BLaER1 (cell line): Measurements from ENCODE around the gene TMEM145.

ENCODE experiments used
- H3K27ac ChIP-seq: shearing (Covaris generic); formaldehyde crosslinking; 2 replicates; pipeline ENCODE4 v1.8.1; 2022
- H3K27me3 ChIP-seq: shearing (Covaris generic); formaldehyde crosslinking; 2 replicates; pipeline ENCODE4 v1.8.1; 2022
- H3K36me3 ChIP-seq: shearing (Covaris generic); formaldehyde crosslinking; 2 replicates; pipeline ENCODE4 v1.8.1; 2022
- H3K4me1 ChIP-seq: shearing (Covaris generic); formaldehyde crosslinking; 2 replicates; pipeline ENCODE4 v1.8.1; 2022
- H3K4me2 ChIP-seq: shearing (Covaris generic); formaldehyde crosslinking; 2 replicates; pipeline ENCODE4 v1.8.1; 2022
- H3K4me3 ChIP-seq: shearing (Covaris generic); formaldehyde crosslinking; 2 replicates; pipeline ENCODE4 v1.8.1; 2022
- H3K9ac ChIP-seq: shearing (Covaris generic); formaldehyde crosslinking; 2 replicates; pipeline ENCODE4 v1.8.1; 2022
- H3K9me3 ChIP-seq: shearing (Covaris generic); formaldehyde crosslinking; 2 replicates; pipeline ENCODE4 v1.8.1; 2022
- H4K20me1 ChIP-seq: shearing (Covaris generic); formaldehyde crosslinking; 2 replicates; pipeline ENCODE4 v1.8.1; 2022
- Cebpa-rat ChIP-seq: shearing (Covaris generic); IDR thresholded peaks from 2 replicates; pipeline ENCODE4 v1.8.1; 2022

The TMEM145 gene

DNA sequence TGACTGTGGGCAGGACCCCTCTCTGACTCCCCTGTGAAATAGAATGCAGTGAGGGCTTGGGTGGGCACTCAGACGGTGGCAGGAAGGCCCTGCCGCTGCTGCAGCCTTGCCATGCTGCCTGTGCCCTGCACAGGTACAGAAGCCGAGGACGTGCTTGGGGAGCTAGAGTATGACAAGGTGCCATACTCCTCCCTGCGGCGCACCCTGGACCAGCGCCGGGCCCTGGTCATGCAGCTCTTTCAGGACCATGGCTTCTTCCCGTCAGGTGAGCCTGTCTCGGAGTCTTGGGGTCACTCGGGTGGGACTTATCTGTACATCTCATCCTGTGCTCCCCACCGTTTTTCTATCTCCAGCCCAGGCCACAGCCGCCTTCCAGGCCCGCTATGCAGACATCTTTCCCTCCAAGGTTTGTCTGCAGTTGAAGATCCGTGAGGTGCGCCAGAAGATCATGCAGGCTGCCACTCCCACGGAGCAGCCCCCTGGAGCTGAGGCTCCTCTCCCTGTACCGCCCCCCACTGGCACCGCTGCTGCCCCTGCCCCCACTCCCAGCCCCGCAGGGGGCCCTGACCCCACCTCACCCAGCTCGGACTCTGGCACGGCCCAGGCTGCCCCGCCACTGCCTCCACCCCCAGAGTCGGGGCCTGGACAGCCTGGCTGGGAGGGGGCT, 18.5 kb upstream of the TMEM145 start:
- peaks cover 69% of the 10 kb centered on the region for H4K20me1 ChIP-seq
- no peak overlapping the region for H3K27ac ChIP-seq
- H3K9me3 ChIP-seq: no peaks in the 10 kb centered on the region
- H3K36me3 ChIP-seq: peaks cover 83% of the 10 kb centered on the region
- H3K9ac ChIP-seq: no peak overlapping the region
- H3K27me3 ChIP-seq: no peaks in the 10 kb centered on the region
- H3K4me3 ChIP-seq: no peak overlapping the region
- TF ChIP-seq Cebpa-rat: no peak
- H3K4me2 ChIP-seq: no peak overlapping the region
- peaks cover 30% of the 10 kb centered on the region for H3K4me1 ChIP-seq

DNA sequence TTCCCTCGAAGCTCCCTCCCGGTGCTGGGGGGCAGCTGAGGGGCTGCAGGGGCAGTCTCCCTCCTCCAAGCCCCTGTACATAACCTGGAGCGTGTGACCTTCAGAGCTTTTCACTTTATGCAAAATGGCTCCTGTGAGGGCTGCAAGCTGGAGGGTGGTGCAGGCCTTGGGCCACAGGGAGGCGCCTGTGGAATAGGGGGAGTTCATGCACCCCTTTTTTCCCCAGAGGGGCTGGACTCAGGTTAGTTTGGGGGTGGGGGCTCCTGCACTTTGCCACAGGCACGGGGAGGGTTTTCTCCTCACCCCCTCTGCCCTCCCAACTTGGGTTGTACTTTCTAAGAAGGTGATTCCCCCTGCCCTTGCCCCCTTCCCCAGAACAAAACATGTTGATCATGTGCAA, 17.8 kb upstream of the TMEM145 start:
- H3K9me3 ChIP-seq: no peaks in the 10 kb centered on the region
- TF ChIP-seq Cebpa-rat: no peak
- H3K4me2 ChIP-seq: no peak overlapping the region
- peaks cover 28% of the 10 kb centered on the region for H3K4me1 ChIP-seq
- H3K9ac ChIP-seq: no peak overlapping the region
- H4K20me1 ChIP-seq: peaks cover 61% of the 10 kb centered on the region
- peaks cover 82% of the 10 kb centered on the region for H3K36me3 ChIP-seq
- no peak overlapping the region for H3K4me3 ChIP-seq
- H3K27ac ChIP-seq: no peak overlapping the region
- no peaks in the 10 kb centered on the region for H3K27me3 ChIP-seq

DNA sequence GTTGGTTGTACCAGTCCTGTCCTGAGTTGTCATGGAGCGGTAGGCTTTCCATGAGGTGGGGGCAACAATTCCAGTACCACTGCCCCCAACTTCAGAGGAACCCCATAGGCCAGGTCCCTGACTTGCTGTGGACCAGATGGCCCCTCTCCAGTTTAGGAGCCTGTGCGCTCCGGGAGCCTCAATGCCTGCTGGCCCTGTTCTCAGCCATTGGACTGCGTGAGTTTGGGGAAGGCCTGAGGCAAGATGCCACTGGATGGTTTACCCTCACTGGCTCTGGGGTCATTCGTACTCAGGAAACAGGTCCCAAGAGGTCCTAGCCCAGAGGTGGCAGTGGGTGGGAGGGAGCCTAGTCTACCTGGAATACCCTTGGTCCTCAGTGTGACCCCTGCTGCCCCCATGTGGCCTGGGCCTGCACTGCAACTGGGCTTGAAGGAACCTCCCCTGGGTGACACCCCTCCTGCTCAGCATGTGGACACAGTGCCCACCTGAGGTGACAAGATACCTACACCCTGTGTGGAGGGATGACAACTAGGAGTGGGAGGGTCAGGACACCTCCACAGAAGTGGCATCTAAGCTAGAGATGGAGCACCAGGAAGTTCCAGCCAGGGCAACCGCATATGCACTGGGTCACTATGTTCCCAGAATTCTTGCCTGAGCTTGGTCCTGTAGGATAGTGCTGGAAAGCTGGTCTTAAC, 17.1 kb upstream of the TMEM145 start:
- Histone ChIP-seq H3K9me3 (no peaks in the 10 kb centered on the region), H3K4me2 (no peak overlapping the region), H3K27me3 (no peaks in the 10 kb centered on the region), H3K27ac (no peak overlapping the region), H3K9ac (no peak overlapping the region), H3K4me1 (peaks cover 28% of the 10 kb centered on the region), H3K36me3 (peaks cover 76% of the 10 kb centered on the region), H3K4me3 (no peak overlapping the region), H4K20me1 (peaks cover 55% of the 10 kb centered on the region)
- no peak for TF ChIP-seq Cebpa-rat

DNA sequence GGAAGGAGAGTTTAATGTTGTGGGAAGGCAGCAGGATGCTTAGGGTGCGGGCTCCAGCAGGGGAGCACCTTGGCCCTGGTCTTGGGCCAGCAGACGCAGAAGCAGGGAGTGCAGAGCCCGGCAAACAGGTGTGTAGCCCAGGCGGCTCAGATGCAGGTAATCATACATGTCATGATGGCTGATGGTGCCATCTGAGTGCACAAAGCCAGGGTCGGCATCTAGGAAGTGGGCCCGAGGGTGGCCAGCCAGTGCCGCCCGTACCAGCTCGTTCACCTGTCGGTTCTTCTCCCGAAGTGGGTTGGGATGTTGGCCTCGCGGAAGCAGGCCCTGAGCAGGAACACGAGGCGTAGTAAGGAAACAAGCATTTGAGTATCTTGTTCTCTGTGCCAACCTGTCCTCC, 16.1 kb upstream of the TMEM145 start:
- Histone ChIP-seq H3K27ac (no peak overlapping the region), H4K20me1 (peaks cover 44% of the 10 kb centered on the region), H3K4me2 (no peak overlapping the region), H3K4me3 (no peak overlapping the region), H3K27me3 (no peaks in the 10 kb centered on the region), H3K9me3 (no peaks in the 10 kb centered on the region), H3K4me1 (peaks cover 26% of the 10 kb centered on the region), H3K9ac (no peak overlapping the region), H3K36me3 (peaks cover 65% of the 10 kb centered on the region)
- TF ChIP-seq Cebpa-rat: no peak

DNA sequence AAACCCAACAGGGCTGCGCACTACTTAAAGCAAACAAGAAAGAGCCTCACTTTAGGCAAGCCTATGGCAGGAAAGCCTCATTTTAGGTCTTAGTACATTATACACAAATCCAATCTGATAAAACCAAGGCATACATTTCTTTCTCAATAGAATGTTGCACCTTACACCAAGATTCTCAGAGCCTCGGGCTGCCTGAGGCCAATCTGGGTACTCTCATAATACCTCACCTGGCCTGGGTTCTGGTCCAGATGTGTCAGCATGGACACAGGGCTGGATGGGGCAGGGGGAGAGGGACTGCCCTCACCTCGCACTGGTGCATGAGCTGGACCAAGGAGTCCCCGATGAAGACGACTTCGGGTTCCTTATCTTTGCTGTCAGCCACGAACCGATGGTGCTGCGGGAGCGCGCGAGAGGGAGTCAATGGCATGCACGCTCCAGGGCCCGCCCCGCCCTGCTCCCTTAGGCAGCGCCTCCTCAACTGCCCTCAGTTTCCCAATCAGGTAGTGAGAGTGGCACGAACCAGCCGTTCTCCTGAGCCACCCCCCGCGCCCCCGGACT, 11.4 kb upstream of the TMEM145 start, which contains the start of gene PRR19:
Gene PRR19 (plus strand): TSS at position 487 of the 558 bp plus-strand sequence. CDS start 7,453 bp downstream, outside the sequence.
- Histone ChIP-seq H3K4me1 (peaks cover 41% of the 10 kb centered on the region), H3K4me2 (peak within 1 kb of the TSS; percentile 94), H3K9ac (peak within 1 kb of the TSS; percentile 85), H3K27me3 (no peaks in the 10 kb centered on the region), H3K27ac (peak within 1 kb of the TSS; percentile 89), H3K4me3 (peak within 1 kb of the TSS; percentile 81), H3K9me3 (no peaks in the 10 kb centered on the region; the same call in 1 of the 2 replicates), H3K36me3 (peaks cover 20% of the 10 kb centered on the region), H4K20me1 (peaks cover 3% of the 10 kb centered on the region)
- no peak for TF ChIP-seq Cebpa-rat

DNA sequence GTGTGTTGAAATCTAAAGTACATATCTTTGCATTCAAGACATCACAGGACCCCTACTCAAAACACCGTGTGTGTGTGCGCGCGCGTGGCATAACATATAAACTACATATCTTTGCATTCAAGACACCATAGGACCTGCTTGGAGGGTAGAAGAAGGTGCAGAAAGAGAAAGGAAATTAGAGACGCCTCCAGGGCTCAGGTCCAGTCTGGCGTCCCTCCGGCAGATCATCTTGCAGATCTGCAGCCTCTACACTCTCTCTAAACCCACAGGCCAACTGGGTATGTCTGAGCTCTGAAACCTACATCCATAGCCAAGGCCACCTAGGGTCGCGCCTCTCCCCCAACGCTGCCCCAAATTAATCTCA, 10.0 kb upstream of the TMEM145 start:
- Histone ChIP-seq H3K4me3 (peak overlapping the region; percentile 81), H4K20me1 (no peaks in the 10 kb centered on the region; the same call in 1 of the 2 replicates), H3K4me2 (peak overlapping the region; percentile 74), H3K36me3 (peaks cover 12% of the 10 kb centered on the region), H3K27me3 (no peaks in the 10 kb centered on the region), H3K9ac (peak overlapping the region; percentile 85), H3K9me3 (no peaks in the 10 kb centered on the region; the same call in 1 of the 2 replicates), H3K27ac (peak overlapping the region; percentile 89), H3K4me1 (peaks cover 41% of the 10 kb centered on the region)
- no peak for TF ChIP-seq Cebpa-rat

DNA sequence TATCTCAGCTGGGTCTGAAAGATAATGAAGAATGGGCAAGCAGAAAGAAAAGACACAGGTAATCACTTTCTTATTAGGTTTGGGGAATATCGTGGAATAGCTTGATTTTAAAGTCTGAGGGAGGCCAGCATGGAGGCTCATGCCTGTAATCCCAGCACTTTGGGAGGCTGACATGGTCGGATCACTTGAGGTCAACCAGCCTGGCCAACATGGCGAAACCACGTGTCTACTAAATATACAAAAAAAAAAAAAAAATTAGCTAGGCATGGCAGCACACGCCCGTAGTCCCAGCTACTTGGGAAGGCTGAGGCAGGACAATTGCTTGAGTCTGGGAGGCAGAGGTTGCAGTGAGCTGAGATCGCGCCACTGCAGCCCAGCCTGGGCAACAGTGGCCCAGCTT, 9.2 kb upstream of the TMEM145 start:
- no peaks in the 10 kb centered on the region; the same call in 1 of the 2 replicates for H4K20me1 ChIP-seq
- H3K9me3 ChIP-seq: no peaks in the 10 kb centered on the region; the same call in 1 of the 2 replicates
- peaks cover 41% of the 10 kb centered on the region for H3K4me1 ChIP-seq
- no peak overlapping the region for H3K9ac ChIP-seq
- H3K27ac ChIP-seq: no peak overlapping the region
- peaks cover 10% of the 10 kb centered on the region for H3K36me3 ChIP-seq
- no peak for TF ChIP-seq Cebpa-rat
- H3K4me3 ChIP-seq: no peak overlapping the region
- H3K4me2 ChIP-seq: peak overlapping the region; percentile 74; the same call in 1 of the 2 replicates
- H3K27me3 ChIP-seq: no peaks in the 10 kb centered on the region

DNA sequence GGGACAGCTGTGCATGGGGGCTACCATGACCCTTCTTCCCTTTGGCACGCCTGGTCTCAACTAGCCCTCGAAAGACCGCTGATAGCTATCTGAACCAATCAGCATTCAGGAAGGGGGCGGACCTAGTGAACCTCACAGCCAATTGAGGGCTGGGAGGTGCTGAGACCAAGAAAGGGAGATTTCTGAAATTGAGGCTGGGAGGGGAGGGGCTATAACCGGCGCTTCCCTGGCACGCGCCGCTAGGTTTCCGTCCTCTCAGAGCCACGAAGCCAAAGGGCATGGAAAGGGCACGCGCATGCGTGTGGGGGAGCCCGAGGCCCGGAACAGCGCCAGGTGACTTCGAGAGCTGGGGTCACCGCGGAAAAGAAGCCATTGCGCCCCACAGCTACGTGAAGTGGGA, 6.5 kb upstream of the TMEM145 start:
- peaks cover 18% of the 10 kb centered on the region for H3K4me1 ChIP-seq
- H3K9me3 ChIP-seq: no peaks in the 10 kb centered on the region; the same call in 1 of the 2 replicates
- no peak overlapping the region for H3K4me2 ChIP-seq
- no peak overlapping the region for H3K27ac ChIP-seq
- H4K20me1 ChIP-seq: no peaks in the 10 kb centered on the region
- H3K4me3 ChIP-seq: no peak overlapping the region
- peaks cover 9% of the 10 kb centered on the region for H3K27me3 ChIP-seq
- no peak overlapping the region for H3K9ac ChIP-seq
- no peaks in the 10 kb centered on the region for H3K36me3 ChIP-seq
- no peak for TF ChIP-seq Cebpa-rat

DNA sequence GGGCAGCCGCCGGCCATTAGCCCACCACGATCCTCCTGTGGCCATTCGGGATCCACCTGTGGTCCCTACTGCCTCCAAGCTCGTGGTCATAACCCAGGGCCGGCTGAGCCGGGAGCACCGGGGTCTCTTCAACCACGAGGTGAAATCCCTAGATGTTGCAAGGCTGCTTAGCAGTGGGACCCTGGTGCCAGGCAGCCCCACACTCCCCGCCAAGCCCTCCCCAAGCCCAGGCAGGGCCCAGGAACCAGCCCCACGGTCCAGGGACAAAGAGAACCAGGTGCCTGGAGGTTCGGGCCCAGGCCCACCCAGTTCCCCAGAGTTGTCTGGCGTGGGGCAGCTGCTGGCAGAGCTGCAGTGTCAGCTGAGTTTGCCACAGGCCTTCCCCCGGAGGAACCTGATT, 3.4 kb upstream of the TMEM145 start:
- Histone ChIP-seq H3K9me3 (no peaks in the 10 kb centered on the region; the same call in 1 of the 2 replicates), H3K4me3 (no peak overlapping the region), H3K4me1 (0 out of 2 replicates have a peak, but pooled peaks cover 6% of the 10 kb centered on the region), H3K4me2 (no peak overlapping the region), H3K27me3 (peaks cover 39% of the 10 kb centered on the region), H4K20me1 (peaks cover 12% of the 10 kb centered on the region; the same call in 1 of the 2 replicates), H3K36me3 (no peaks in the 10 kb centered on the region), H3K27ac (no peak overlapping the region), H3K9ac (no peak overlapping the region)
- TF ChIP-seq Cebpa-rat: no peak

DNA sequence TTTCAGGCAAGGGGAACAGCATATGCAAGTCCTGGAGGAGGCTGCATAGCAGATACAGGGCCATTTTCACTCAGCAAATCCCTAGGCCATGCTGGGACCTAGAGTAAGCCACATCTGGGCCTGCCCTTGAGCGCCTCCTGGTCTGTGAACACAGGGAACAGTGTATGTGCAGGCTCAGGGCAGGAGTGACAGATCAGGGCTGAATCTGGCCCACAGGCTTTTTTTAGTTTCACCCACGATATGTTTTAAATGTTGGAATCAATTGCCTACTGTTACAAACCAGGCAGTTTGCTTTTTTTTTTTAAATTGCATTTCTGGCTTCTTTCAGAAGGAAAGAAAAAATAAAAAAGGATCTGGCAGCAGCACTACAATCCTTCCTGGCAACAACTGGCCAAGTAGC, 1.5 kb upstream of the TMEM145 start:
- H4K20me1 ChIP-seq: peaks cover 14% of the 10 kb centered on the region; the same call in 1 of the 2 replicates
- H3K36me3 ChIP-seq: no peaks in the 10 kb centered on the region
- no peak overlapping the region for H3K27ac ChIP-seq
- H3K4me2 ChIP-seq: no peak overlapping the region
- no peak overlapping the region for H3K4me3 ChIP-seq
- no peak overlapping the region for H3K9ac ChIP-seq
- TF ChIP-seq Cebpa-rat: no peak
- peaks cover 58% of the 10 kb centered on the region for H3K27me3 ChIP-seq
- peaks cover 7% of the 10 kb centered on the region; the same call in 1 of the 2 replicates for H3K4me1 ChIP-seq
- no peaks in the 10 kb centered on the region; the same call in 1 of the 2 replicates for H3K9me3 ChIP-seq
